GM12873 (cell line): ENCODE results near the gene NOTCH2.

Experiments used
- CTCF ChIP-seq: IDR thresholded peaks from 2 replicates; pipeline ENCODE4 v1.5.1; 2012; ENCODE audit warnings: low read depth, mild to moderate bottlenecking, moderate library complexity, low read length, control low read depth; ENCODE audit not compliant: insufficient read depth; ENCODE audit errors: missing control alignments

Gene NOTCH2

GRCh38 chr1:119958223-119958622 is 111.2 kb downstream of the NOTCH2 start:
- no peak for TF ChIP-seq CTCF

- TF ChIP-seq CTCF: no peak
Observed at GRCh38 chr1:119956306-119956705, 113.2 kb downstream of the NOTCH2 start.

GRCh38 chr1:119954476-119955422 is 114.7 kb downstream of the NOTCH2 start:
- TF ChIP-seq CTCF: peak; percentile 35

GRCh38 chr1:119953266-119953998 is 116.0 kb downstream of the NOTCH2 start:
- no peak for TF ChIP-seq CTCF

GRCh38 chr1:119952496-119952895 is 117.0 kb downstream of the NOTCH2 start:
- TF ChIP-seq CTCF: no peak

GRCh38 chr1:119948342-119949214 is 120.9 kb downstream of the NOTCH2 start:
- peak; percentile 96 for TF ChIP-seq CTCF
